BJ (cell line): ENCODE measurements around the gene PDZD4. TPM values are rescaled to one million over a fixed set of nuclear protein-coding genes. Genes with fewer than 3 reads are reported as not detected.

Source experiments
- CTCF ChIA-PET: fragments of 350-600 bp; formaldehyde crosslinking; extraction: SDS; loops from one replicate; lab custom pipeline; 2021; ENCODE audit warnings: antibody characterized with exemption, inconsistent platforms; lab: Yijun Ruan, JAX
- POLR2A ChIA-PET: fragments of 300-600 bp; sonication (Branson Sonifier 250); formaldehyde crosslinking; extraction: SDS; loops from one replicate; lab custom pipeline; 2021; ENCODE audit warnings: antibody characterized with exemption; lab: Charles Lee
- DNase-seq: peaks from one replicate; pipeline ENCODE4 v3.0.0-alpha.2; 2011; ENCODE audit warnings: low read depth
- H3K27me3 ChIP-seq: 2 replicates; pipeline ENCODE4 v1.6.0; 2011; ENCODE audit warnings: low read length; ENCODE audit not compliant: control insufficient read depth, insufficient read depth
- H3K36me3 ChIP-seq: 2 replicates; pipeline ENCODE4 v1.5.1; 2011; ENCODE audit warnings: low read length; ENCODE audit not compliant: control insufficient read depth, insufficient read depth
- H3K4me3 ChIP-seq: 2 replicates; pipeline ENCODE4 v1.5.1; 2011; ENCODE audit warnings: low read depth, mild to moderate bottlenecking, control low read depth, low read length
- polyA plus RNA-seq: library from polyadenylated mRNA; depleted of rRNA; stranded (reverse); fragments of >200 nt; gene quantifications from 2 replicates; pipeline ENCODE4 v1.2.3, GENCODE V29; 2011
- TF ChIP-seq, protein P1 (sequence below): IDR thresholded peaks from 2 replicates; pipeline ENCODE4 v1.5.1; 2011; ENCODE audit warnings: low read depth, mild to moderate bottlenecking, control low read depth, inconsistent platforms, low read length, moderate library complexity; ENCODE audit not compliant: insufficient read depth

Gene PDZD4
- polyA plus RNA-seq, 1 experiment, result 0.82 TPM

DNA sequence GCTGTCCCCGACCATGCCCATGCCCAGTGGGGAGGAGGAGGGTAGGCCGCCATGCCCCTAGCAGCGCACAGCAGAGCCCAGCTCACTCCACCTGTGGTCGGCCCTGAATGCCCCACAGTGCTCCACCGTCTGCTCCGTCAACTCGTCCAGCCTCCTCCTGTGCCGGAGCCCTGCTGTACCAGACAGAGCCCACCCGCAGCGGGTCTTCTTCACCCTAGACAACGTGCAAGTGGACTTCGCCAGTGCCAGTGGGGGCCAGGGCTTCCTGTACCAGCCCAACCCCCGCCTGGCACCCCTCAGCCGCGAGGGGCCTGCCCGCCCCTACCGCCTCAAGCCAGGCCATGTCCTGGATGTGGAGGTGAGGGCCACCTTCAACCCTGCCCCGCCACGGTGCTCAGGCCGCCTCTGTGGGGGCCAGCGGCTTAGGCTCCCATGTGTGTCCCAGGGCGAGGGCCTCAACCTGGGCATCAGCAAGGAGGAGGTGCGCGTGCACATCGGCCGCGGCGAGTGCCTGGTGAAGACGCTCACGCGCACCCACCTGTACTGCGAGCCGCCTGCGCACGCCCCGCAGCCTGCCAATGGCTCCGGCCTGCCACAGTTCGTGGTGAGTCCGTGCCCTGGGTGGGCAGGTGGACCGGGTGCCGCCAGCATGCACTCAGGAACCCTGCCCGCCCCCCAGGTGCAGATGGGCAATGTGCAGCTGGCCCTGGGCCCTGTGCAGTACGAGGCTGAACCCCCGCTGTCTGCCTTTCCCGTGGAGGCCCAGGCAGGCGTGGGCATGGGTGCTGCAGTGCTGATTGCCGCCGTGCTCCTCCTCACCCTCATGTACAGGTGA is 56.4 kb downstream of the PDZD4 start:
- H3K4me3 ChIP-seq, result no peak overlapping the region
- ChIA-PET POLR2A (no interaction called here), CTCF (no interaction called here)
- TF ChIP-seq, protein P1, sequence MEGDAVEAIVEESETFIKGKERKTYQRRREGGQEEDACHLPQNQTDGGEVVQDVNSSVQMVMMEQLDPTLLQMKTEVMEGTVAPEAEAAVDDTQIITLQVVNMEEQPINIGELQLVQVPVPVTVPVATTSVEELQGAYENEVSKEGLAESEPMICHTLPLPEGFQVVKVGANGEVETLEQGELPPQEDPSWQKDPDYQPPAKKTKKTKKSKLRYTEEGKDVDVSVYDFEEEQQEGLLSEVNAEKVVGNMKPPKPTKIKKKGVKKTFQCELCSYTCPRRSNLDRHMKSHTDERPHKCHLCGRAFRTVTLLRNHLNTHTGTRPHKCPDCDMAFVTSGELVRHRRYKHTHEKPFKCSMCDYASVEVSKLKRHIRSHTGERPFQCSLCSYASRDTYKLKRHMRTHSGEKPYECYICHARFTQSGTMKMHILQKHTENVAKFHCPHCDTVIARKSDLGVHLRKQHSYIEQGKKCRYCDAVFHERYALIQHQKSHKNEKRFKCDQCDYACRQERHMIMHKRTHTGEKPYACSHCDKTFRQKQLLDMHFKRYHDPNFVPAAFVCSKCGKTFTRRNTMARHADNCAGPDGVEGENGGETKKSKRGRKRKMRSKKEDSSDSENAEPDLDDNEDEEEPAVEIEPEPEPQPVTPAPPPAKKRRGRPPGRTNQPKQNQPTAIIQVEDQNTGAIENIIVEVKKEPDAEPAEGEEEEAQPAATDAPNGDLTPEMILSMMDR, result no peak
- DNase-seq, result no peak
- H3K36me3 ChIP-seq, result no peaks in the 10 kb centered on the region; the same call in 1 of the 2 replicates
- H3K27me3 ChIP-seq, result no peaks in the 10 kb centered on the region

DNA sequence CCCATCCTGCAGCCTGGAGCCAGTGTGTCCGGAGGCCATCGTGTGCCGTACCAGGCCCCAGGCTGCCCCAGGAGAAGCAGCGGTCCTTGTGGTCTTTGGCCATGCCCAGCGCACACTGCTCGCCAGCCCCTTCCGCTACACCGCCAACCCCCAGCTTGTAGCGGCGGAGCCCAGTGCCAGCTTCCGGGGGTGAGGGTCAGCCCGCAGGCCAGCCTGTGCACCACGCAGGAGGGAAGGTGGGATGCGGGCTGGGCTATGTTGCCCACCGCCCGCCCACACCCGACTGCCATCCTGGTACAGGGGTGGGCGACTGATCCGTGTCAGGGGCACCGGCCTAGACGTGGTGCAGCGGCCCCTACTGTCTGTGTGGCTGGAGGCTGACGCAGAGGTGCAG is 57.1 kb downstream of the PDZD4 start:
- ChIA-PET CTCF (no interaction called here), POLR2A (no interaction called here)
- no peak for DNase-seq
- Histone ChIP-seq H3K27me3 (no peaks in the 10 kb centered on the region), H3K4me3 (no peak overlapping the region), H3K36me3 (no peaks in the 10 kb centered on the region; the same call in 1 of the 2 replicates)
- TF ChIP-seq, protein P1, result no peak

DNA sequence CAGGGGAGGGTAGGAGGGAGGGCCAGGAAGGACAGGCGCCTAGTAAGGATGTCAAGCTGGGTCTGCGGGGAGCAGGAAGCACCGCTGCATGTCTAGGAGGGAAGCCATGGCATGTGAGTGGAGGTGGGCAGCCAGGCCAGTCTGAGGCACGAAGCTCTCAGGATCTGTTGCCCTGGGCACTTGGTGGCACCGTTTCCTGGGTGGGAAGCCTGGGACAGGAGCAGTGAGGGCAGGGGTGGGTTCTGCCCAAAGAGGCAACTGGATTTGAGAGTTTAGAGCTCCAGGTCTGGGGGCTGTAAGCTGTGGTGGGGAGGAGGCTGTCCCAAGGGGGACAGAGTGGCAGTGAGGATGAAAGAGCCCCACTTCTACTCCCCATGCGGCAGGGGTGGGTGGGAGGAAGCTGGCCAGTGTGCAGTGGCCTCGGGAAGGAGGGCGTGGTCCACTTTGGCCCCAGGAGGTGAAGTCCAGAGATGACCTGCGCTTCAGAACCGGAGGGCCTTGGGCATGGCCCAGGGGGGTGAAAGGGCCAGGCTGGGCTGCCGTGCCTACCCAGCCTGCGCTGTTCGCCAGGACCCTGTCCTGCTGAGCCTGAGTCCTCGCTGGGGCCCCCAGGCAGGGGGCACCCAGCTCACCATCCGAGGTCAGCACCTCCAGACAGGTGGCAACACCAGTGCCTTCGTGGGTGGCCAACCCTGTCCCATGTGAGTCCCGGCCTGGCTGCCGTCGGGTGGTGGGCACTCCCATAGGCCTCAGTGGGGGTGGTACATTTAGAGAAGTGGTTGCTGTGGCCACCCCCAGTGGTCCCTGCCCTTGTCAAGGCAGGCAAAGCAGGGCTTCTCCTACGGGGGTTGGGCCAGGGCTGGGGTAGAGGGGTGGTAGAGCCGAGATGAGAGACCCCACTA is 57.8 kb downstream of the PDZD4 start:
- no peak overlapping the region for H3K4me3 ChIP-seq
- DNase-seq, result no peak
- ChIA-PET POLR2A (no interaction called here), CTCF (no interaction called here)
- TF ChIP-seq, protein P1, result no peak
- no peaks in the 10 kb centered on the region; the same call in 1 of the 2 replicates for H3K36me3 ChIP-seq
- H3K27me3 ChIP-seq, result no peaks in the 10 kb centered on the region

DNA sequence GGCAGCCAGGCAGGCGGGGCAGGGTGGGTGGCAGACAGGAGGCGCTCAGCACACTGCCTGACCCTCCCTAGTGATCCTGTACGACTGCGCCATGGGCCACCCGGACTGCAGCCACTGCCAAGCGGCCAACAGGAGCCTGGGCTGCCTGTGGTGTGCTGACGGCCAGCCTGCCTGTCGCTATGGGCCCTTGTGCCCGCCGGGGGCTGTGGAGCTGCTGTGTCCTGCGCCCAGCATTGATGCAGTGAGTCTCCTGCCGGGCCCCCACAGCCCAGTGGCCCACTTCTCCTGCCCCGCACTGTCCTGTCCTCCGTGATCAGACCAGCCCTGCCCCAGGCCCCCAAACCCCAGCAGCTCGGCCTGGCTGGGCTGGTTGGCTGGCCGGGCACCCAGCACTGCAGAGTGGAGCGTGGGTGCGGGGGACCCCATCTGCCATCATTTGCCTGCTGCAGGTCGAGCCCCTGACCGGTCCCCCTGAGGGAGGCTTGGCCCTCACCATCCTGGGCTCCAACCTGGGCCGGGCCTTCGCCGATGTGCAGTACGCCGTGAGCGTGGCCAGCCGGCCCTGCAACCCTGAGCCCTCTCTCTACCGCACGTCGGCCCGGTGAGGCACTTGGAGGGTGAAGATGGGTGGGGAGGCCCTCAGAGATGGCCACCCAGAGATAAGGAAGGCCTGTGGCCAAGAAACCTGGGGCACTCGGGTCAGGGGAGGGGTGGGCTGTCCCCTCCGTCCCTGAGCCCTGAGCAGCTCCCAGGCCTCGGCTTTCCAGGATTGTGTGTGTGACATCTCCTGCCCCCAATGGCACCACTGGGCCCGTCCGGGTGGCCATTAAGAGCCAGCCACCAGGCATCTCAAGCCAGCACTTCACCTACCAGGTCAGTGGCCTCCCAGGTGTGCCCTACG is 58.7 kb downstream of the PDZD4 start:
- Histone ChIP-seq H3K4me3 (no peak overlapping the region), H3K27me3 (no peaks in the 10 kb centered on the region), H3K36me3 (no peaks in the 10 kb centered on the region; the same call in 1 of the 2 replicates)
- TF ChIP-seq, protein P1, result no peak
- no peak for DNase-seq
- ChIA-PET POLR2A (no interaction called here), CTCF (no interaction called here)
